GM18526 (cell line): ENCODE results near the gene FDXR.

ENCODE experiments used
- POLR2A ChIP-seq: IDR thresholded peaks from 3 replicates; pipeline ENCODE4 v1.6.1; 2011; ENCODE audit not compliant: insufficient read length; ENCODE audit errors: extremely low read depth

FDXR gene

GRCh38 chr17:74818291-74818938 lies 54.4 kb downstream of the FDXR start:
- no peak for TF ChIP-seq POLR2A

GRCh38 chr17:74816905-74817620 lies 55.7 kb downstream of the FDXR start:
- TF ChIP-seq POLR2A: no peak

GRCh38 chr17:74815550-74816370 lies 57.0 kb downstream of the FDXR start:
- no peak for TF ChIP-seq POLR2A

- TF ChIP-seq POLR2A: no peak
Observed at GRCh38 chr17:74815067-74815466, 57.7 kb downstream of the FDXR start.

GRCh38 chr17:74814453-74814852 lies 58.3 kb downstream of the FDXR start:
- no peak for TF ChIP-seq POLR2A
